CD1c-positive myeloid dendritic cell (primary cell): ENCODE measurements around the gene ADAMTS8.

ENCODE experiments used
- DNase-seq: peaks from one replicate; pipeline ENCODE4 v3.0.0-alpha.2; 2016; ENCODE audit errors: extremely low spot score

ADAMTS8 gene

DNA sequence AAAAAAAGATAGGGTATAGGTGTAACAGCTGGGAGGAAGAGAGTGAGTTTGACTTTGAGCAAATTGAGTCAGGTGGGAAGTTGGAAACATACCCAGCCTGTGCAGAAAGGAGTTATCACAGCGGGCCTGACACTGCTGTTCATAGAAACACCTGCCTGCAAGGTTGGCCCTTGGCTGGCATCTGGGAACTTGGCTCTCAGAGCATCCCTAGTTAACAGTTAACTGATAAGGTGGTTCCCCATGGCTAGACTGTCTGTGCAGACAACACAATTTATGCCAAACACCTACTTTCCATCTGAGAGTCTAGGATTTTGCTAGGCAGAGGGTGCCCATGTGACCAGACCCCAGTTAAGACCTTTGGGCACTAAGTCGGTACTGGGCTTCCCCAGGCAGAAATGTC is 31.4 kb downstream of the ADAMTS8 start:
- DNase-seq = no peak

DNA sequence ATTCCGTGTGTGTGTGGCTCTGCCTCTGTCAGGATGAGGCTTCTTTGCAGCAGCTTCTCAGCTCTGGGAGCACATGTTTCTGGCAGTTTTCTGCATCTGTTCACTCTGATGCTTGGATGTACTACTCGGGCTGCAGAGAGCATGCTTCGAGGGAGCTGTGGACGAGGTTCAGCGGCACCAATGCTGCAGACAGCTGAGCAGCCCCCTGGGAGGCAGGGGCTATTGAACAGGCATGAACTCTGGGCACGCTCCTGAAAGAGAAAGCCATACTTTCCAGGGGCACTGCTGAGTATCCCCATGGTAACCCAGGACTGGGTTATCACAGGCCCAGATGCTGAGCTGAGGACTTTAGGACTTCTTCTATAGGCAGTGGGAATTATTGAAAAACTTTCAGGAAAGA is 33.8 kb downstream of the ADAMTS8 start:
- no peak for DNase-seq

DNA sequence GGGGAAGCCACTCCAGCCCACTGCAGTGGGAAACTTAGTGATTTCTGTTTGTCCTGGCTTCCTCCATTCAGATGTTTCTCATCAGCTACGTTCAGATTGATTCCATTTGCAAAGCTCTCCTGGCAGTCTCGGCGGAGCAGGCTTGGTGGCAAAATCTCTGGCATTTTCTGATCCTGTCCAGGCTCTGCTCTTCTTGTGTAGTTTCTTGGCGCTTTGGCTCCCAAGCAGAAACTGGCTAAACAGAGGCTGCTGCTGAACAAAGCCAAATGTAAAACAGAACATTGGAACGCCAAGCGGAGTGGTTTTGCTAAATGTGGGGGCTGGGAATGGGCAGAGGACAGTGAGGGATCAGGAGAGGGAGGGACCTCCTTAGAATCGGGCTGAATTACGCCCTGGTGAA is 36.7 kb downstream of the ADAMTS8 start:
- no peak for DNase-seq

DNA sequence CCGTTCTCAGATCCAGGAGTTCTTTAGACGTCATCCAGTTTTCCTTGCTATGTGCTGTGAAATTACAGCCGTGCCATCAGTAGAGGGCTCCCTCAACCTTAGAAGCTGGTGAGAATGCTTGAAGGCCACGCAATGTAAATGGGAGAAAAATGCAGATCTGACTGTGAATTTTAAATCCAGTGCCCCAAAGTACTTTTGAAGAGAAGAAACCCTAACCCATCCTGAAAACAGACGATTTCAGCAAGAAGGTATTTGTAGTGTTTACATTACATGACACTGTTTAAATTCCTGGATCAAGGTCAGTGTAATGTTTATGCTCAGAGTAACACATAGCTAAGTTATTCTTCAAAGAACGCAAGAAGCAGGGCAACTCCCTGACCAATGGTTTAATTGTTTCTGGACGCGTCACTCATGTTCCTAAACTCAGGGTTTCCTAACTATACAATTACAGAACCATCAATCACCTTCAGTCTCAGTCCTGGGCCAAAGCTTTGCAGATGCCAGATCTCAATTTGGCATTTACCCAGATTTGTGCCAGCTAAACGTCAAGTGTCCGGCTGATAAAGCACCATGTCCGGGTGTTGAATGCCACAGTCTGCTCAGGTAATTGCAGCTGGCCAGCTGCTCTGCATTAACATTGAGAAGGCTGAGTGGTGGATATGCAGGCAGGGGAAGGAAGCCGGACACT is 38.2 kb downstream of the ADAMTS8 start:
- DNase-seq = no peak

DNA sequence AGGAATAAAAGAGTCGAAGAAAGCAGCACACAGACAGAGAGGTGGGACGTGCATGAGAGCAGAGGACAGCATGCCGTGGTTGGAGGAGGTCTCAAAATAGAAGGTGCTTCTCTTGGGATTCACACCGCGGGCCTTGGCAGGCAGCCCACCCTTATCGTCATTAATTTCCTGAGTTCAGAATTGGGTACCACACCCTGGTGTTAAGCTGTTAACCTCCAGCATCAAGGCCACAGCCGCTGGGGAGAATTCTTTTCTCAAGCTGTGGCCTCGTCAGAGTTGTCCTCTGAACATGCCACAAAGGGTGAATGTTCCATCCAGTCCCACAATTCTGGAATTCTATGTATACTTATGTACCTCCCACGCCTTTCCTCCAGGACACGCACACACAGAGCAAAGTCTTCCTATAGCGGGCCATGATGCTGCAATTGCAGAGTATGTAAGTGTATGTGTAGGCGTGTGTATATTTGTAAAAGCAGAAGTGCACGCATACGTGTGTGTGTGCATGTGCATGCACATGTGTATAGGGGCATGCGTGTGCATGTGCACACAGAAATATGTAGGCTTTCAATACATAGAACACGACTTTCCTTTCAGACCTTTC is 39.0 kb downstream of the ADAMTS8 start:
- no peak for DNase-seq

DNA sequence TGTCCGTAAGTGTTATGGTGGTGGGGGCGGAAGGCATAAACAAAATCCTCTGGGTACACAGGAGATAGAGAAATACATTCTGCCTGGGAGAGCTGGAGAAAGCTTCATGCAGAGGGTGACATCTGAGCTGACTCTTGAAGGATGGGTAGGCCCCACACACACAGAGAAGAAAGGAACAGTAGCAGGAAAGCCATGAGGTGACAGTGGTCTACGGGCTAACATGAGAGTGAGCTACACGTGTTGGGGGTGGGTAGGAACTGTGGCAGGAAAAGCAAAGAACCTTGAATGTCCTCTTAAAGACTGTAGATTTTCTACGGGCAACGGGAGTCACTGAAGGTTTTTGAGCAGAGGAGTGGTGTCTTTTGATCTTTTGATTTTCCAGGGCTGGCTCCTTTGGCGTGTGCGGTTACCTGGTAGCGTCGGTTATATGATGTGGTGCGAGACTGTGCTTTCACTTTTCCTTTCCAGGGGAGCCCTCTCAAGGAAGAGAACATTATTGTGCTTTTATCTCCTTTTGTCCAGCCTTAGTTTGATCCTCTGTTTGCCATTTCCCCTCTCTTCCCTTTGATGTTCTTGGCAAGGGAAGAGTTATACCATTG is 39.7 kb downstream of the ADAMTS8 start:
- no peak for DNase-seq

DNA sequence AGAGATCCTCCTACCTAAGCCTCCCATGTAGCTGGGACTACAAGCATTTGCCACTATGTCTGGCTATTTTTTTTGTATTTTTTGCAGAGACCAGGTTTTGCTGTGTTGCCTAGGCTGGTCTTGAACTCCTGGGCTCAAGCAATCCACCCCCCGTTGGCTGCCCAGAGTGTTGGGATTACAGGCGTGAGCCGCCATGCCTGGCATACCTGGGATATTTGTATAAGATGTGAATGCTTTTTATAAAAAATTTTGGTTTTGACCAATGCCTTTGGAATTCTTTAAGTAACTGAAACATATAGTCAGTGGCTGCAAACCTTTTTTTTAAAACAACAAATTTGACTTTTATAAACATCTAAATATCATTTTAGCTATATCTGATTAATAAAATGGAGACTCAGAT is 42.4 kb downstream of the ADAMTS8 start:
- no peak for DNase-seq

DNA sequence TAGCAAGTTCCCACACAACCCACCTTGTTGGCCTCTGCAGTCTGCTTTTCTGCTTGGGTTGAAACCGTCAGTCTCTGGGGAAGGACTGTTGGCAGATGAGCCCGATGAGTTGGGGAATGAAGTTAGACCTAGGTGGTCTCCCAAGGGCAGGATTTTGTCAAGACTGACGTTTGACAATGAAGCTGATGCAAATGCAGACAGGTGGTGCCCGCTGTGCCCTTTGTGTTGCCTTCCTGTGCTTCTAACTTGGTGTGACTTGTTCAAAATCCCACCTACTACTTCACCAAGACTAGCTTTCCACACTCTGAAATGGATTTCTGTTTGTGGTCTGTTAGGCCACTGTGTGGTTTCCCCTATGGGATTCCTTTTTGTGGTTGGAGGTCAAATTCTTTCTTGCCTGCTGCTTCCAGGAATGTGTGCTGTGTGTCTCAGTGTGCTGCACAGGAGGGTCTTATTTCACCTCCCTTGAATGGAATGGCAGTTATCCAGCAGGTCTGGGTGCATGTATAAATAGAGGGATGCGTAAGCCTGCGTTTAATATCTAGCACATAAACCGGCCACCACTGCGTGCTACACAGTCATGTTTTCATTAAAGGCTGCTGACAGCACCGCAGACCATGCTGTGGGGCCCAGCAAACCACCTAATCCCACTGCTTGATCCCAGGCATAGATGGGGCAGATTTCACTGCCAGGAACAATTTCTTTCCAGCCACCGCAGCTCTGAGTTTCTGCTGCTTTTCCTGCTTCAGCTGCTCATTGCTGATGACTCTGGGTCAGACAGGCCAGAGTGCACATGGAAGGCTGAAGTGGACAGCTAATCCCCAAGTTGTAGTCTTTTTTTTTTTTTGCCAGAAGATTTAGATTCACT is 44.8 kb downstream of the ADAMTS8 start:
- DNase-seq = no peak

DNA sequence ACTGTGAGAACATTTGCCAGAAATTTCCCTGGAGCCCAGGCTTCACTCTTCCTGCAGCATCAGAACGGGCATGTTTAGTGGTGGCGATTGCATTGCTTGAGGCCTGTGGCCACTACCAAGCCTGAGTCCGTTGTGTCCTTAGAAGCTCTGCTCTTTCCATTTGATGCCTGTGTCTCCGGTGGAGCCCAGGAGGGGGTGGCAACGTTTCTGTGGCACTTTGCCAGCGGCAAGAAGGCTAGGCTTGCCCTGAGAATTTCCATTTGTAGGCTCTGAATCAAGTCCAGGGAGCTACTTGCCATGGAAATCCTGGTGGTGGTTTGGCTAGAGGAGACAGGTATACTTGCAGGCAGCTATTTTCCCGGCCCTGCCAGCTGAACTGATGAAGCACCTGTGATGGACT is 47.1 kb downstream of the ADAMTS8 start:
- no peak for DNase-seq

DNA sequence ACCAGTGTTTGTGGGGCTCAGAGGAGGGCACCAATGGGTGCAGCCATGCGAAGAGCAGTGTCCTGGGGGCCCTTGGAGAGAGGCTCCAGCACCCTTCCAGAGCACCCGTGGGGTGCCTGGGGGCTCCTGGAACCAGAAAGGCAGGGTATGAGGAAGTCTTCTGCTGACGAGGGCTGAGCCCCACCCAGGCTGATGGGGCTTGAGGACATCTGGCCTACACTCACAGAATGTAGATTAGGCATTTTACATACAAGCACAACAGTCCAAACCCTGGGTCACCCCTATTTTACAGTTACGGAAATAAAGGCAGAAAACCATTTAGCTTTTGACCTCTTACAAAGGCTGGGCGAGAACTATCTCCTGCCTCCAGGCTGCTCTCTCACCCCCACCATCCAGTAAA is 47.6 kb downstream of the ADAMTS8 start:
- no peak for DNase-seq

DNA sequence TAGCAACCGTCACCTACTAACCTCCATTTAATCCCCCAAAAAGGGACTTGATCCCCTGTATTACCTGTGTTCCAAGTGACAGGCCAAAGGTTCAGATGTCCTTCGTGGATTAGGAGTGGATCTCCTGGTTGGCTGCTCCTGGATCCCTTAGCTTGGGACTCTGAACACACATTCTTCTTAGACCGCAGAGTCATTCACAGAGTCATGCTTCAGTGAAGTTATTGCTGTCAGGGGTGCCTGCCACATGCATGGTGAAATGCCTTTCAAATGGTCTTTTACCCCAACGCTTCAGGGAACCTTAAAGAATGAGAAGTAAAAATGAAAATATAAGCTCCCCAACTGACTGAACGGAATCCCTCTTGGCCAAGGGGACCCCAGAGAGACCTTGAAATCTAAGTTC is 49.1 kb downstream of the ADAMTS8 start:
- no peak for DNase-seq

DNA sequence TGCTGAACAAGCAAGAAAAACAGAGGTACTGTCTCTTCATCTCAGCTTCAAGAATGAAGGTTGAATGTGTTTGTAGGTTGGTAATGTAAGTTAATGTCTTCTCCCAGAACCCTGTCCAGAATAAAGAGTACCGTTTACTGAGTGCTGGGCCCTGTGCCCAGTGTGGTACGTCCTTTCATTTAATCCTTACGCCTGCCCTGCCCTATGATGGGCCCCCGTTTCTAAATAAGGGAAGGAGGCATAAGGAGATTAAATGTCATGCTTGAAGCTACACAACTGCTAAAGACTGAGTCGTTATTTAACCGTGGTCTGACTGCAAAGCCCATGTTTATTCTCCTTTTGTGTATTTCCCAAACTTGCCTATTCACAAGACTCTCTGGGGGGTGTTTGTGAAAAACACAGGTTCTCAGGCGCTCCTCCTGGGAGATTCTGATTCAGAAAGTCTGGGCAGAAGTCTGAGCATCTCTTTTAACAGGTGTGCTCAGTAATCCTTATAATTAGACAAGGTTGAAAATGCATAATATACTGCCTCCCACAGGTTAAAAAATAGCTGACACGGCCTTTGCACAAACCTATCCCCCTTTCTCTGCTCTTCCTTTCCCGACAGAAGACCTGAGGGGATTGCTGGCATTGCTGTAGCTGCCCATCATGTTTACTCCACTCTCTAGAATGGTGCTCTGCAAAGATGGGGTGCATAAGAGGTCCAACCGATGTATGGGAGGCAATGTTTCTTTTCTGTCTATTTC is 57.4 kb downstream of the ADAMTS8 start:
- DNase-seq = no peak

DNA sequence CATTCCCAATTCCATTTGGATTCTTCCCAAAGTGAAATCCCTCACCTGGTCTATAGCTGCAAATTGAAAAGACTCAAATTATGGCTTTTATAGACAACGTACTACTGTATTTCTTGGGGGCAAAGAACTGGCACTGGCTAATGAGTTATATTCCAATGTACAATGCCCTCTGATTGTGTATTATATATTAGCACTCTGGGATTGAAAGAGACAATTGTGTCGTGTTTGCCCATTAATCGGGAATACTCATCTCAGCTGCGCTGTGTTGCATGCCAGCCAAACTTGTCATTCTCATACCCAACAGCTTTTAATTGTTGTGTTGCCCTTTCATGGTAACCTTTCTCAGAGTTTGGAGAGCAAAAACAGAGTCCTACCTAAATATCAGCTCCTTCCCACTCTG is 58.7 kb downstream of the ADAMTS8 start:
- DNase-seq = no peak

DNA sequence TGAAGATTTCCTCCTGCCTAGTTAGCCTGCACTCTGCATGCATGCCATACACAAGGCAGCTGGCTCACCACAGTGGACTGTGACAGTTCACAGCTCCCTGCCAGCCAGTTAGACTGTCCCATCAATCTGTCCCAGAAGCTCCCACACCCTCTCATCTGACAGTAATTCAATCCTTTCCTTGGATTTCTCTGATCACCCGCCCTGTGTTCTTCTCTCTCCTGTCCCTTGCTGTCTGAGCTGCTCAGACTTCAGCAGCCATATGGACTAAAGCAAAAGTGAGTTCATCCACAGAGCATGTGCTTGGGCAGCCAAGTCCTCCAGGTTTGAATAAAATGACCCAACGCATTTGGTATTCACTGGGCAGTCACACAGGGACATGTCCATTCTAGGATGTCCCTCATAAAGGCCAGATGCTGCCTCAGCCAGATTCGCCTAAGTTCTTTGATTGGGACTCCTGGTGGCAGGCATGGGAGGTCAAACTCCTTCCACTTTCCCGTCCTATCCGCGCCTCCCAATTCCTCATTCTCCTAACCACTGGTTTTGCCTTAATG is 59.2 kb downstream of the ADAMTS8 start:
- no peak for DNase-seq

DNA sequence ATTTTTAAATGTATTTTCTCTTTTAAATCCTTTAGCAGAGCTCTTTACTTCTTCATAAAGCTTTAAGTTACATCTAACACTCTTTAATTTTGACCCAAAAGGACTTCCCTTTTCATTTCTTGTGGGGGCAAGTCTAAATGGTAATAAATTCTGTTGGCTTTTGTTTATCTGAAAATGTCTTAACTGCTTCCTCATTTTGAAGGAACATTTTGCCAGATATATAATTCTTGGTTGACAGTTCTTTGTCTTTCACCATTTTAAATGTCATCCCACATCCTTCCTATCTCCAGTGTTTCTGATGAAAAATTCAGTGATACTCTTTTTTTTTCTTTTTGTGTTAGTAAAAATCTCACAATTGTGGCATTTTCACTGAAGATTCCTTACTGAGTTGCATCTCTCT is 69.0 kb downstream of the ADAMTS8 start:
- no peak for DNase-seq

DNA sequence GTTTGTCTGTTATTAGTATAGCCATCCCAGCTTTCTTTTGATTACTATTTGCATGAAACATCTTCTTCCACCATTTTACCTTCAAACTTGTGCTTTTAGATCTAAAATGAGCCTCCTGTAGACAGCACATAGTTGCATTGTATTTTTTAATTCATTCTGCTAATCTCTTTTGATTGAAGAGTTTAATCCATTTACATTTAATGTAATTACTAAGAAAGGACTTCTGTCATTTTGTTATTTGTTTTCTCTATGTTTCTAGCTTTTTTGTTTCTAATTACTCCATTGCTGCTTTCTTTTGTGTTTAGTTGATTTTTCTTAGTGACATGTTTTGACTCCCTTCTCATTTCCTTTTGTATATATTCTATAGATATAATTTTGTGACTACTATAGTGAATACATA is 70.0 kb downstream of the ADAMTS8 start:
- no peak for DNase-seq
